ENCODE data around the gene MIS12. TPM values are rescaled to one million over a fixed set of nuclear protein-coding genes. Genes with fewer than 3 reads are reported as not detected.
A peak's percentile ranks its signal among the peaks of the same experiment; 100 is the strongest.

The MIS12 gene
- total and polyA plus RNA-seq, 2 of the 13 experiments (the other 11 are each of a cell fraction or from before 2014, with no cell fraction given) = 13.4 to 28.0 TPM

- TF ChIP-seq RARA (CRISPR knock-in tag; IDR thresholded peaks at IDR 0.05) (peak; percentile 81), ZNF12 (CRISPR knock-in tag; IDR thresholded peaks at IDR 0.05) (no peak), MIER2 (CRISPR knock-in tag; IDR thresholded peaks at IDR 0.05) (0 out of 2 replicates have a peak, but pooled peaks have one; percentile 40), POLR2A (IDR thresholded peaks at IDR 0.05; ENCODE audit: insufficient read depth in 1 of 2, low read depth in 2 of 2, low read length in 2 of 2) (peak in 1 of 2 experiments; percentile 54; a peak in 2 of 4 replicates), XRCC5 (optimal IDR thresholded peaks at IDR 0.05; ENCODE audit: low read length) (peak; percentile 15), FOXC1 (CRISPR knock-in tag; IDR thresholded peaks at IDR 0.05; ENCODE audit: borderline replicate concordance) (no peak), ATF2 (CRISPR knock-in tag; IDR thresholded peaks at IDR 0.05) (peak; percentile 41; the same call in 1 of the 2 replicates), NFRKB (IDR thresholded peaks at IDR 0.05) (no peak), ZNF18 (CRISPR knock-in tag; IDR thresholded peaks at IDR 0.05; ENCODE audit: insufficient replicate concordance) (peak; percentile 75), ZBTB26 (CRISPR knock-in tag; IDR thresholded peaks at IDR 0.05; ENCODE audit: borderline replicate concordance) (peak; percentile 77; the same call in 1 of the 2 replicates), ATF3 (CRISPR knock-in tag; IDR thresholded peaks at IDR 0.05) (peak; percentile 79; the same call in 1 of the 2 replicates), KDM6A (CRISPR knock-in tag; IDR thresholded peaks at IDR 0.05; ENCODE audit: low read depth) (0 out of 2 replicates have a peak, but pooled peaks have one; percentile 42), ZFX (CRISPR knock-in tag; IDR thresholded peaks at IDR 0.05; ENCODE audit: low read depth) (peak; percentile 67; the same call in 1 of the 2 replicates), KDM4B (CRISPR knock-in tag; IDR thresholded peaks at IDR 0.05) (0 out of 2 replicates have a peak, but pooled peaks have one; percentile 25), SPEN (CRISPR knock-in tag; IDR thresholded peaks at IDR 0.05; ENCODE audit: low read depth) (peak; percentile 82; the same call in 1 of the 2 replicates), NR2C2 (CRISPR knock-in tag; IDR thresholded peaks at IDR 0.05; ENCODE audit: borderline replicate concordance) (peak; percentile 79), JUN (CRISPR knock-in tag; IDR thresholded peaks at IDR 0.05) (peak; percentile 98), CREM (IDR thresholded peaks at IDR 0.05) (peak; percentile 48; the same call in 1 of the 2 replicates), CREM (CRISPR knock-in tag; IDR thresholded peaks at IDR 0.05) (no peak), HMGXB4 (CRISPR knock-in tag; IDR thresholded peaks at IDR 0.05; ENCODE audit: borderline replicate concordance in 1 of 2, low read depth in 1 of 2) (0 out of 4 replicates have a peak, but pooled peaks of 1 of the 2 experiments have one; percentile 22), ZBTB1 (CRISPR knock-in tag; IDR thresholded peaks at IDR 0.05; ENCODE audit: borderline replicate concordance) (no peak), PBX2 (CRISPR knock-in tag; IDR thresholded peaks at IDR 0.05) (peak; percentile 63), ZNF780A (CRISPR knock-in tag; IDR thresholded peaks at IDR 0.05) (no peak)
These were observed 29.9 kb downstream of the MIS12 start (continued) for GRCh38 chr17:5516060-5516792.

Measured in HepG2 (cell line).